HG03103 (cell line): ENCODE measurements around the gene SYMPK.

Experiments
- ATAC-seq: cut with Tn5 transposase; IDR thresholded peaks from one replicate; pipeline ENCODE4 v1.9.1; 2021; ENCODE audit warnings: low read depth; ENCODE audit not compliant: unreplicated experiment

The SYMPK gene

GRCh38 chr19:45826934-45827333, 36.0 kb downstream of the SYMPK start:
- no peak for ATAC-seq

DNA sequence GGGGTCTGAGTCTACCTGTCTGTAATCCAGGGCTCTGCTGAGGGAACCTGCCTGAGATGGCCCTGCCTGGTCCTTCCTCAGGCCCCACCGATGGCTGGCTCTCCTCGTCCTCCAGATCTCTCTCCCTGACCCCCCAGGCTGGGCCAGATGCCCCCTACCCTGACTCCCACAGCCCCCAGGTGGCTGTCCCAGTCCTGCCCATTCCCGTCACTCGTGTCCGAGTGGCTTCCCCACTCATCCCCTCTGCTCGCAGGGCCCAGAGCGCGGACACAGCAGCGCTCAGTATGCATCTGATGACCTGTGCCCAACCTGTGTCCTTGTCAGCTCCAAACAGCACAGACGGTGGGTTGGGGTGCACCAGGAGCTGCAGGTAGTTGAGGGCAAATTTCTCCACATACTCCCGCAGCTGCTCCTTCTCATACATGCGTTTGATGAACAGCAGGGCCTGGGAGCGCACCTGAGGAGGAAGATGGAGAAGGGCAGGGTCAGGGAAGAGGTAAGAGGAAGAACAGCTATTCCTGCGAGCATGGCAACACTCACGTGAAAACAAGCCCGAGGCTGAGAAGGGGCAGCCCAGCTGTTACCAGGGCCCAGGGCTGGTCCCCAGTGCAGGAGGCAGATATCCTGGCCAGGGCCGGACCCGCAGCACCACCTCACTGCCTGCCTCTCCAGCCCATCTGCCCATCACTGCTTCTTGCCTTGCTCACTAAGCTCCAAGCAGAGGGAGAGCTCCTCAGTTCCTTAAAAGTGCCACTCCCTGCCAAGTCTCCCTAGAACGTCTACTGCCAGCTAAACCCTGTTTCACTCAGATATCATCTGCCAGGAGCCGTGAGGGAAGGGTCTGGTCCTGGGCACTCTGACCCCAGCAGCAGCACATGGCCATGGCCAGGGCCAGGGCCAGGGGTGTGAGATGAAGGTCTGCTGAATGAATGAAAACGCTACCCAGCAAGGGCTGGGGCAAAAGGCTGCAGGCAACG, 36.7 kb downstream of the SYMPK start:
- ATAC-seq, result no peak

GRCh38 chr19:45825263-45825605, 37.7 kb downstream of the SYMPK start:
- ATAC-seq, result no peak

- ATAC-seq, result no peak
Measured at GRCh38 chr19:45824531-45825262, 38.2 kb downstream of the SYMPK start.

GRCh38 chr19:45824041-45824471, 38.9 kb downstream of the SYMPK start:
- ATAC-seq, result no peak

- ATAC-seq, result no peak
Measured at GRCh38 chr19:45823182-45823581, 39.8 kb downstream of the SYMPK start.

DNA sequence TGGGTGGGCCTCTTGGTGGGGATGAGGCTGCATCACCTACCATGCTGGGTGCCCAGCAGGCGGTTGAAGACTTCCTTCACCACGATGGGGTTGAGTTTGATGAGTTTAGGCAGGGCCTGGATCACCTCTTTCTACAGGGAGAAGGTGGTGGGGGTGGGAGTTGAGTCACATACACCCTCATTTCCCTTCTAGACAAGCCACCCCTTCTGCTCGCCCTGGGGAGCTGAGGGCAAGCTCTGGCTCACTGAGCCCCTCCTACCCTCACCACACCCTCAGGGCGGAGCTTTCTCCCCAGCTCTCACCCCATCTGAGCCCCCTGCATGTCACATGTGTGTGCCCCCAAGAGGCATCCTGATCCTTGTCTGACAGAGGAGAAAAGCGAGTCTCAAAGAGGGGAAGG, 40.2 kb downstream of the SYMPK start:
- ATAC-seq, result no peak

GRCh38 chr19:45821570-45821969, 41.4 kb downstream of the SYMPK start:
- no peak for ATAC-seq

DNA sequence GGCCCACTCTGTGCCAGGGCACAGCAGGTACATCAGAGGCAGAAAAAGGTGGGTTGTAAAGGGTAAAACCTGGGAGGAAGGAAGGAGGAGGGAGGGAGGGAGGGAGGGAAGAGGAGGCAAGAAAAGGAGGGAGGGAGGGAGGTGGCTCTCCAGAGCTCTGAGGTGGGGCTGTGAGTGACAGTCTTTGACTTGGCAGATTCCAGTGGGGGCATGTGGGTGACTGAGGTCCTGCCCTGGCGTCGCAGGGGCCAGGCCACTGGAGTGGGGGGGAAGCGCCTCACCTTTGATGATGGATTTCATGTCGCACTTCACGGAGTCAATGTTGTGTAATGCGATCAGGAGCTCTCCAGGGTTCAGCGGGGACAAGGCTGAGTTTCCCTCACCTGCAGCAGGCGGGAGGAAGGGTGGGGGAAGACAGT, 41.8 kb downstream of the SYMPK start:
- no peak for ATAC-seq

GRCh38 chr19:45820413-45821102, 42.4 kb downstream of the SYMPK start:
- ATAC-seq, result no peak

DNA sequence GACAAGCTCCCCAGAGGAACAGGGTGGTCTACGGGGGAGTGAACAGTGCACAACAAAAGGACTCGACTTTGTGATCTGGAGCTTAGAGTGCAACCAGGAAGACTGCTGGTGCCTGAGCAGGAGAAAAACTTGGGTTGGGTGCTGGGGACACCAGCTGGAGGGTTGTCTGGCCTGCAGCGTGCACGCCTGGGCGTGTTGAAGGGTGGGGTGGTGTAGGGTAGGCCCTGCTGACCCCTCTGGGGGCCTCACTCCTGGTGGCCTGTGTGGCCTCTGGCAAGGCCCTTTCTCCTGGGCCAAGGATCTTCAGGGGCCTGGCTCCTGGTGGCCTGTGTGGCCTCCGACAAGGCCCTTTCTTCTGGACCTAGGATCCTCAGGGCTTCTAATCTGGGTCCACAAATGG, 43.2 kb downstream of the SYMPK start:
- no peak for ATAC-seq

- ATAC-seq, result no peak
Measured at GRCh38 chr19:45817725-45818301, 45.1 kb downstream of the SYMPK start.

DNA sequence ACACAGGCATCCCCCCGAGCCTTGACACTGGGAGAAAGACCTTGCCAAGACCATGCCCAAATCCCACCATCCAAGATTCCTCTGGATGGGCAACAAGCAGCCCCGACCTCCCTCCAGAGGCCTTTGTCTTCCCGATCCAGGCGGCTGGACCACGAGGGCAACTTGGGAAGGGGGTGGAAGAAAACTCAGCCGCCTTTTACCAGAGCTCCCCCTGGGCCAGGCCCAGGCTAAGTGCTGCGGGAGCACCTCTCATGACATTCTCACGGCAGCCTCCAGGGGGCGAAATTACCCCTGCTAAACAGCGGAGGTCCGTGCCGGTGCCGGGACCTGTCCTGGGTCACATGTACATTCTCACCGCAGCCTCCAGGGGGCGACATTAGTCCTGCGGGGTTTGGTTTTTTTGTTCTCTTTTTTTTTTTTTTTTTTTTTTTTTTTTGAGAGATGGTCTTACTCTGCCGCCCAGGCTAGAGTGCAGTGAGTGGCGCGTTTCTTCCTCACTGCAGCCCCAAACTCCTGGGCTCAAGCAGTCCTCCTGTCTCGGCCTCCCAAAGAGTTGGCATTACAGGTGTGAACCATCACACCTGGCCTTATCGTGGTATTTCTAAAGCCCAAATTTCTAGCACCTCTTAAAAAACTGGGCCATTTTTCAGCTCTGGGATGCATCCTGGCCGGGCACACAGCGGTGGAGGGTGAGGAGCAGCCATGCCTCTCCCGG, 45.8 kb downstream of the SYMPK start:
- no peak for ATAC-seq

GRCh38 chr19:45816236-45817009, 46.5 kb downstream of the SYMPK start:
- ATAC-seq, result no peak

GRCh38 chr19:45815481-45816216, 47.3 kb downstream of the SYMPK start:
- no peak for ATAC-seq

DNA sequence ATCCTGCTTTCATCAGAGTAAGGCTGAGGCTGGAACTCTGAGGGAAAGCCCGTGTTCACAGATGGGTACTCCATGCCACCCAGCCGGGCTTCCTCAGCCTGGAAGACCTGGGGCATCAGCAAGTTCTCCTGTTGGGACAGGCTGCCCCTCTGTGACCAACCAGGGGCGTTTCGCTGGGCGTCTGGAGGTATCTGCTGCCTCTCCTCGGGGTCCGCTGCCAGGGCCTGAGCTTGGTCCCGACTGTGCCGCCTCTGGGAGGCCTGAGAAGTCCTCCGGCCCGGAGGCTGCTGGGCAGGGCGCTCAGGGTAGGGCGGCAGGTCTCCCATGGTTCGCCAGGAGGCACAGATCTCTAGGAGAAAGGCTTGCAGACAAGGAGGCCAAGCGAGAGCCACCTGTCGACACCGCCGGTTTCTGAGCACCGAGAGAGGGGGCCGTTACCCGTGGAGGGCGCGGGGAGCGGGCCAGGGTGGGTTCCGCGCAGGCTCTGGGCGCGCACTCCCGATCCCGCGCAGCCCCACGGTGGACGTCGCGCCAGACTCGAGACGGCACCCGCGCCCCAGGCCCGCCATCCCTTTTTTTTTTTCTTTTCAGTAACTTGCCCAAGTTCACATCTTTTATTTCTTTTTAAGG, 48.0 kb downstream of the SYMPK start, which contains the start of gene RSPH6A:
Gene RSPH6A, minus strand, starts transcription at position 458 of the 630 bp plus-strand sequence. Its CDS starts 132 bp downstream, at position 326.
- ATAC-seq, result no peak

- ATAC-seq, result no peak
Measured at GRCh38 chr19:45814166-45814780, 48.7 kb downstream of the SYMPK start.

DNA sequence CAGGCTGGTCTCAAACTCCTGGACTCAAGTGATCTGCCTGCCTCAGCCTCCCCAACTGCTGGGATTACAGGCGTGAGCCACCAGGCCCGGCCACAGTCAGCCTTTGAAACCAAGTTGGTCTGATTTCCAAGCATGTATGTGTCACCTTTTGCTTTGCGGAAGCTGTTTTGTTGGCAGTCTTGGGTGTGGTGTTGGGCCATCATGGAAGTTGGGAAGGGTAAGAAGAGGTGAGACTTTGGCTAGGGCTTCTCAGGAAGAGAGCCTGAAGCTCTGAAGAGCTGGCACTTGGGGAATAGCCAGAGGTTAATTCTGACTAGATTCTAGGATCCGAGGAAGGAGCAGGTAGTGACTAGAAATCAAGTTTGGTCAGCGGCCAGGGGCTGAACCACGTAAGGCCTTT, 50.6 kb downstream of the SYMPK start:
- no peak for ATAC-seq
